ENCODE data around the gene CEP55. TPM values are rescaled to one million over a fixed set of nuclear protein-coding genes. Genes with fewer than 3 reads are reported as not detected.

CEP55 gene
- total and polyA plus RNA-seq, 2 of the 8 experiments (the other 6 are each of a cell fraction or from before 2014, with no cell fraction given): 7.0 to 19.6 TPM

GRCh38 chr10:93568105-93568390 lies 71.6 kb downstream of the CEP55 start:
- H3K18ac ChIP-seq (ENCODE audit: extremely low read depth, low read length): no peak overlapping the region
- peaks cover 0 to 2% of the 10 kb centered on the region in 2 experiments for H4K20me1 ChIP-seq (replicated peaks in 1 of 2; ENCODE audit: control insufficient read depth in 1 of 2, insufficient read depth in 2 of 2, low read length in 2 of 2)
- H2BK20ac ChIP-seq (ENCODE audit: low read length): no peak overlapping the region
- FAIRE-seq (no peak), DNase-seq (ENCODE audit: low read depth in 1 of 2, low spot score in 2 of 2) (peak in 1 of 2 experiments; percentile 53)
- no peak overlapping the region for H4K91ac ChIP-seq (replicated peaks; ENCODE audit: insufficient read length, low read length)
- H4K5ac ChIP-seq (ENCODE audit: insufficient read length, low read depth, low read length): no peak overlapping the region
- no peak overlapping the region for H3K9ac ChIP-seq (replicated peaks in 1 of 4; ENCODE audit: extremely low read depth in 1 of 4, low read depth in 3 of 4, low read length in 3 of 4)
- H3K27me3 ChIP-seq (replicated peaks in 1 of 4; ENCODE audit: control insufficient read depth in 3 of 4, extremely low read depth in 1 of 4, insufficient read depth in 3 of 4, low read length in 3 of 4): peaks cover 34 to 74% (median 66%) of the 10 kb centered on the region in 4 experiments
- H3K79me1 ChIP-seq (ENCODE audit: low read depth, low read length): no peaks in the 10 kb centered on the region
- WGBS, 2 experiments (ENCODE audit: extremely low coverage in 1 of 2, insufficient coverage in 1 of 2, insufficient read length in 1 of 2, insufficient replicate concordance in 2 of 2, low coverage in 1 of 2, low lambda C conversion rate in 2 of 2, missing lambda C conversion rate in 1 of 2): 15% methylated on average over 18 of the region's 21 CpGs; no CpG with 5 or more reads in 1 of the 2 experiments
- H3K4me3 ChIP-seq (ENCODE audit: extremely low read depth in 1 of 4, insufficient read depth in 2 of 4, low read depth in 3 of 4, low read length in 4 of 4): peak overlapping the region in 2 of 4 experiments; percentile 16 to 65; a peak in 5 of 8 replicates
- H3K36me3 ChIP-seq (ENCODE audit: control insufficient read depth in 2 of 4, insufficient read depth in 4 of 4, low read length in 3 of 4): no peaks in the 10 kb centered on the region; a peak in 1 of 8 replicates
- no peak overlapping the region for H3K56ac ChIP-seq (replicated peaks; ENCODE audit: insufficient read length, low read depth, low read length)
- no peak overlapping the region for H3K23ac ChIP-seq (ENCODE audit: insufficient read length)
- peaks cover 3 to 9% (median 7%) of the 10 kb centered on the region in 4 experiments for H3K4me1 ChIP-seq (replicated peaks in 1 of 4; ENCODE audit: control insufficient read depth in 3 of 4, insufficient read depth in 4 of 4, low read length in 3 of 4)
- H2BK120ac ChIP-seq (replicated peaks; ENCODE audit: low read depth, low read length): no peak overlapping the region
- peak overlapping the region; percentile 43; the same call in 1 of the 2 replicates for H2AFZ ChIP-seq (ENCODE audit: low read length)
- no peaks in the 10 kb centered on the region for H3K9me3 ChIP-seq (ENCODE audit: insufficient read depth in 2 of 2, low read depth in 1 of 2, low read length in 1 of 2)
- H2AK5ac ChIP-seq (ENCODE audit: low read depth, low read length): no peak overlapping the region
- CTCF ChIA-PET (ENCODE audit: partially characterized antibody): interaction anchor here (0.5 to 1.6 kb wide), 8 partner anchors 10 to 525 kb away, joined by 3 to 13 read pairs (median 3); no protein-coding TSS in a partner anchor
- POLR2A ChIA-PET (ENCODE audit: partially characterized antibody): interaction anchor here (0.8 to 1.3 kb wide), 2 partner anchors 13 to 134 kb away, joined by 3 read pairs; partner anchors contain the start of gene FRA10AC1
- peak; percentile 83 for TF ChIP-seq SUZ12 (IDR thresholded peaks at IDR 0.05; ENCODE audit: low read length)
- TF ChIP-seq PHF8 (conservative IDR thresholded peaks at IDR 0.05; ENCODE audit: low read depth, low read length): no peak
- peak overlapping the region; percentile 91 to 99 for H3K4me2 ChIP-seq (ENCODE audit: insufficient read depth in 1 of 2, low read depth in 2 of 2, low read length in 2 of 2)
- H2BK12ac ChIP-seq (ENCODE audit: low read depth, low read length): no peak overlapping the region
- H4K8ac ChIP-seq (ENCODE audit: extremely low read depth, insufficient read depth, low read length): no peak overlapping the region
- H2BK5ac ChIP-seq (ENCODE audit: low read depth, low read length): no peak overlapping the region
- H3K79me2 ChIP-seq (ENCODE audit: control insufficient read depth in 1 of 2, insufficient read depth in 2 of 2, low read length in 2 of 2): no peaks in the 10 kb centered on the region
- H2BK15ac ChIP-seq (ENCODE audit: low read length): no peak overlapping the region
- no peak overlapping the region for H3K14ac ChIP-seq (ENCODE audit: insufficient read length)
- peaks cover 4% of the 10 kb centered on the region; the same call in 1 of the 2 replicates for H3K23me2 ChIP-seq (ENCODE audit: low read depth, low read length)
- H3K4ac ChIP-seq (replicated peaks; ENCODE audit: insufficient read length, low read depth, low read length): no peak overlapping the region
- H3K27ac ChIP-seq (ENCODE audit: low read depth, low read length): no peak overlapping the region

Measured in H1 (cell line).